Testis (tissue), 3 donors: ENCODE results near the gene CCR7. TPM values are rescaled to one million over a fixed set of nuclear protein-coding genes. Genes with fewer than 3 reads are reported as not detected.

Experiments
- DNase-seq: peaks from one replicate; pipeline ENCODE4 v3.0.0-alpha.2; 2019
- H3K27ac ChIP-seq, 2 donors: fragments of 200-600 bp; sonication (generic); one replicate each; pipeline ENCODE4 v1.5.1; 2019
- H3K27me3 ChIP-seq: fragments of 200-600 bp; sonication (generic); one replicate; pipeline ENCODE4 v1.5.1; 2019
- H3K36me3 ChIP-seq: fragments of 200-600 bp; sonication (generic); one replicate; pipeline ENCODE4 v1.5.1; 2017; ENCODE audit warnings: low read depth; ENCODE audit errors: missing control alignments
- H3K4me1 ChIP-seq: fragments of 200-600 bp; sonication (generic); one replicate; pipeline ENCODE4 v1.5.1; 2019
- H3K4me3 ChIP-seq, 2 donors: fragments of 200-600 bp; sonication (generic); one replicate each; pipeline ENCODE4 v1.5.1; 2017 to 2019
- H3K9me3 ChIP-seq: fragments of 200-600 bp; sonication (generic); one replicate; pipeline ENCODE4 v1.5.1; 2017
- POLR2A ChIP-seq: fragments of 450-650 bp; IDR thresholded peaks from one replicate; pipeline ENCODE4 v1.6.1; 2017; ENCODE audit warnings: antibody characterized with exemption, mild to moderate bottlenecking, moderate library complexity
- WGBS, 2 donors: methylation state at CpG; one replicate each; pipeline ENCODE4 v1.1.5; 2018; 5-methylcytosine and 5-hydroxymethylcytosine counted together
- intact Hi-C: fragments of 100-400 bp; cut with DNase I; formaldehyde crosslinking; loops from one replicate; pipeline ENCODE4 v1.15.1; 2023; ENCODE audit warnings: low total_unique reads
- polyA plus RNA-seq: library from polyadenylated mRNA; stranded (reverse); fragments of 350-450 nt; fragmentation: Illumina TruSeq; extraction: RNeasy Lipid Tissue Mini Kit (QIAGEN cat#74804); gene quantifications from one replicate; pipeline ENCODE4 v1.2.3, GENCODE V29; 2014; ENCODE audit warnings: low read depth, low replicate concordance; ENCODE audit not compliant: insufficient read depth
- total RNA-seq, 2 donors: library from RNA; depleted of rRNA; stranded (reverse); fragments of >200 nt; gene quantifications; one replicate each; pipeline ENCODE4 v1.2.3, GENCODE V29; 2016
- TF ChIP-seq, protein P1 (sequence below), 3 experiments: fragments of 450-650 bp in 2 of 3; fragments of 200-600 bp in 1 of 3; sonication (generic) in 1 of 3; IDR thresholded peaks; one replicate each; pipeline ENCODE4 v1.5.1; 2016 to 2019; ENCODE audit warnings: antibody characterized with exemption in 3 of 3, mild to moderate bottlenecking in 2 of 3, moderate library complexity in 1 of 3

CCR7 gene
- total and polyA plus RNA-seq, 3 donors from 2014 or later: 0.87 to 1.5 (median 1.3) TPM

DNA sequence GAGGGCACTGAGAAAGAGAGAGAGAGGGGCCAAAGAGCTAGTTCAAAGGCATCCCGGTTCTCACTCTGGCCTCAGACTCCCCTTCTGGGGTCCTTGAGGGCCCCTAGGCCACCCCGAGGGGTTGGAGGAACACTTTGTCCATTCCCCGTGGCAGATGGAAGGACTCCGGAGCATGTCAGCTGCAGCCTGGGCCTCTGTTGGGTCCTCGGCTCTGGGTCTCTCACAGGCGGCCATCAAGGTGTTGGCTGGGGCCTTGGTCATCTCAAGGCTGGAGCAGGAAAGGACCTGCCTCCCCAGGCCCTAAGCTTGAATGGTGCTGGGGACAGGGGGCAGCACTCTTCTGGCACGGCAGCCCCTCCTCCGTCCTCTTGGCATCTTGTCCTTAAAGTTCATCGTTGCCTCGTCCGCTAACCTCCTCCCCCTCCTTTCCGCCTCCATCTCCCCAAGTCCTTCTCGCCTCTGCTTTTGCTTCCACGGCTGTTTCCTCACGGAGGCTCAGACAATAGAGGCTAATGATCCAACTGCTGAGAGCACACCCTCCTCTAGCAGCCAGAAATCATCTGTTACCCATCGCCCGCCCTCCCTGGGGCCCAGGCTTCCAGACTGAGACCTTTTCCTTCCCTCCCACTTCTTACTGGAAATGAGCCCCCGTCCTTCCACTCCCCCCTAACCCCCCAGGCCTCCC is 23.3 kb downstream of the CCR7 start:
- H3K9me3 ChIP-seq: no peaks in the 10 kb centered on the region
- TF ChIP-seq, protein P1, sequence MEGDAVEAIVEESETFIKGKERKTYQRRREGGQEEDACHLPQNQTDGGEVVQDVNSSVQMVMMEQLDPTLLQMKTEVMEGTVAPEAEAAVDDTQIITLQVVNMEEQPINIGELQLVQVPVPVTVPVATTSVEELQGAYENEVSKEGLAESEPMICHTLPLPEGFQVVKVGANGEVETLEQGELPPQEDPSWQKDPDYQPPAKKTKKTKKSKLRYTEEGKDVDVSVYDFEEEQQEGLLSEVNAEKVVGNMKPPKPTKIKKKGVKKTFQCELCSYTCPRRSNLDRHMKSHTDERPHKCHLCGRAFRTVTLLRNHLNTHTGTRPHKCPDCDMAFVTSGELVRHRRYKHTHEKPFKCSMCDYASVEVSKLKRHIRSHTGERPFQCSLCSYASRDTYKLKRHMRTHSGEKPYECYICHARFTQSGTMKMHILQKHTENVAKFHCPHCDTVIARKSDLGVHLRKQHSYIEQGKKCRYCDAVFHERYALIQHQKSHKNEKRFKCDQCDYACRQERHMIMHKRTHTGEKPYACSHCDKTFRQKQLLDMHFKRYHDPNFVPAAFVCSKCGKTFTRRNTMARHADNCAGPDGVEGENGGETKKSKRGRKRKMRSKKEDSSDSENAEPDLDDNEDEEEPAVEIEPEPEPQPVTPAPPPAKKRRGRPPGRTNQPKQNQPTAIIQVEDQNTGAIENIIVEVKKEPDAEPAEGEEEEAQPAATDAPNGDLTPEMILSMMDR (IDR thresholded peaks at IDR 0.05): peak in 1 of 3 experiments; percentile 7
- TF ChIP-seq POLR2A: no peak
- peaks cover 57% of the 10 kb centered on the region for H3K4me1 ChIP-seq
- 42 to 44% methylated on average over 11 to 18 of the region's 18 CpGs for WGBS, 2 donors
- no peaks in the 10 kb centered on the region for H3K27me3 ChIP-seq
- H3K4me3 ChIP-seq: no peak overlapping the region
- intact Hi-C loops: no loop called here
- H3K27ac ChIP-seq: peak overlapping the region; percentile 85 to 89
- no peak for DNase-seq
- H3K36me3 ChIP-seq: no peaks in the 10 kb centered on the region

DNA sequence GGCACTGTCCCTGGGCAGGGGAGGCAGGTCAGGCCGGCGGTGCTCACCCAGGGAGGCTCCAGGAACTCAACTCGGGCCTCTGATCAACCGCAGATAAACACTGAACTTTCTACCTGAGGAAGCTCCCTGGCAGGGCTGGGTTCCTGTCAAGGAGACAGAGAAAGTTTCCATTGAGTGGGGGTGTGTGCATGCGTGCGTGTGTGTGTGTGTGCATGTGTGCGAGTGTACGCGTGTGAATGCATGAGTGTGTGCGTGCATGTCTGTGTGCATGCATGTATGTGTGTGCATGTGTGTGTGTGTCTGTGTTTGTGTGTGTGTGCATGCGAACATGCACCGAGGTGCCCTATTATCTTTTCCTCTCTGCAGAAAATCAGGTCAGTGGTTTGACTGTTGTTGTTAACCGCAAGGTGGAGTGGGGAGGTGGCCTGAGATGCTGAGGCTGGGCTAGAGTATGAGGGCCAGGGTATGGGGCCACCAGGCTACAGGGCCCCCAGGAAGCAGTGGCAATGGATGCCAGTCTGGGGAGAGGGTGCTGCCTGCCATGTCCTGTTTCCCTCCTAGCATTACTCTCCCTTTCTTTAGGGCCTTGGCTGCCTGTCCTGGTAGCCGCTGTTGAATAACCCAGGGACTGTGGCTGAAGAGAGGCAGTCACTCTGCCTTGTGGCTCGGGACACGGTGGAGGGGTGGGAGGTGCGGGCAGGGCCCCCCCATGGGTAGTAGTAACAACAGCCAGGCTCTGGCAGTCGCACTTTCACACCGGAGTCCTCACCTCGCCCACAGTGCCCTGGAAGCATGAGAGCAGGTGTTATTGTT is 24.0 kb downstream of the CCR7 start:
- H3K36me3 ChIP-seq: no peaks in the 10 kb centered on the region
- peak overlapping the region; percentile 85 to 89 for H3K27ac ChIP-seq
- no peaks in the 10 kb centered on the region for H3K27me3 ChIP-seq
- peaks cover 64% of the 10 kb centered on the region for H3K4me1 ChIP-seq
- no peak for DNase-seq
- intact Hi-C loops: no loop called here
- H3K9me3 ChIP-seq: no peaks in the 10 kb centered on the region
- TF ChIP-seq, protein P1 (IDR thresholded peaks at IDR 0.05): no peak
- no peak for TF ChIP-seq POLR2A
- WGBS, 2 donors: 84 to 89% methylated on average over 8 to 20 of the region's 20 CpGs
- H3K4me3 ChIP-seq: no peak overlapping the region

GRCh38 chr17:40540448-40540847 is 24.8 kb downstream of the CCR7 start:
- Histone ChIP-seq H3K27ac (peak overlapping the region in 1 of 2 donors; percentile 85), H3K9me3 (no peaks in the 10 kb centered on the region), H3K36me3 (no peaks in the 10 kb centered on the region), H3K4me1 (peaks cover 66% of the 10 kb centered on the region), H3K4me3 (no peak overlapping the region), H3K27me3 (no peaks in the 10 kb centered on the region)
- WGBS, 2 donors: 83 to 94% methylated on average over 8 of the region's 8 CpGs
- intact Hi-C loops: no loop called here
- TF ChIP-seq POLR2A: no peak
- TF ChIP-seq, protein P1 (IDR thresholded peaks at IDR 0.05): no peak
- no peak for DNase-seq

GRCh38 chr17:40539711-40540411 is 25.4 kb downstream of the CCR7 start:
- intact Hi-C loops: no loop called here
- WGBS, 2 donors: 86 to 88% methylated on average over 8 to 9 of the region's 9 CpGs
- H3K27ac ChIP-seq: peak overlapping the region in 1 of 2 donors; percentile 85
- DNase-seq: no peak
- H3K27me3 ChIP-seq: no peaks in the 10 kb centered on the region
- peaks cover 66% of the 10 kb centered on the region for H3K4me1 ChIP-seq
- H3K9me3 ChIP-seq: no peaks in the 10 kb centered on the region
- no peak for TF ChIP-seq POLR2A
- TF ChIP-seq, protein P1 (IDR thresholded peaks at IDR 0.05): no peak
- no peaks in the 10 kb centered on the region for H3K36me3 ChIP-seq
- no peak overlapping the region for H3K4me3 ChIP-seq
